Muscle of arm (tissue), 14 donors: ENCODE data around the gene SLC17A4. TPM values are rescaled to one million over a fixed set of nuclear protein-coding genes. Genes with fewer than 3 reads are reported as not detected.
"Not testable (repeated sequence)": the region's sequence is repeated elsewhere in the genome, so short reads cannot be mapped to it uniquely, and the experiment has no call there.

Experiments used
- DNase-seq: peaks from one replicate; pipeline ENCODE4 v3.0.0-alpha.2; 2013
- long read RNA-seq, 11 donors: transcript quantifications; one replicate each; lab custom pipeline, GENCODE V29; 2026
- polyA plus RNA-seq, 12 donors: library from polyadenylated mRNA; unstranded; fragments of 120-200 nt; gene quantifications; one replicate each; pipeline ENCODE4 v1.2.1, GENCODE V29; 2013; ENCODE audit not compliant: insufficient read length in 12 of 12

Gene SLC17A4
- 1 to 10 TPM in 1 of 12 donors, under 1 TPM in 2, not detected in 9; 0.04 to 4.7 (median 0.21) TPM for polyA plus RNA-seq
- long read RNA-seq, donor 1 = 0 reads
- long read RNA-seq, donor 2 = 0 reads
- long read RNA-seq, donor 3 = 0 reads
- long read RNA-seq, donor 4 = 0 reads
- long read RNA-seq, donor 5 = 0 reads
- long read RNA-seq, donor 6 = 0 reads
- long read RNA-seq, donor 7 = 0 reads
- long read RNA-seq, donor 8 = 0 reads
- long read RNA-seq, donor 9 = 0 reads
- long read RNA-seq, donor 10 = 0 reads
- long read RNA-seq, donor 11 = 0 reads

DNA sequence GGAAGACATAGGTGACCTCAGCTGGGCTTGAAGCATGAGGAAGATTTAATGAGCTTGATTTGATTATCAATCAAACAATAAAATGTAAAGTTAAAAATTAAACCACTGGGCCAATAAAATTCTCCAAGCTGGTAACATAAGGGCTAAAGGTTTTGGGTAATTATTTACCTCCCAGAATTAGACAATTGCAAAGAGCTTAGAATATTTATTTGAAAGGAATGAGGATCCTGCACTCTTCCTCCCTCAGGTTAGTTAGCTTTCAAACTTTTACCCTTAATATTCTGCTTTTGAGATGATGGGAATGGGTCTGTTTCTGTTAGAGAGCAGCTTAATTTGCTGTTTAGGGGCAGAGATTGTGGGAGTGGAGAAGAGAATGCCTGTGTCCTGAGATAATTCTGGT is at the start of gene SLC17A4:
SLC17A4 (plus strand) TSS at position 208 of the 400 bp plus-strand sequence. CDS start 7,221 bp downstream, outside the sequence.
- no peak for DNase-seq

DNA sequence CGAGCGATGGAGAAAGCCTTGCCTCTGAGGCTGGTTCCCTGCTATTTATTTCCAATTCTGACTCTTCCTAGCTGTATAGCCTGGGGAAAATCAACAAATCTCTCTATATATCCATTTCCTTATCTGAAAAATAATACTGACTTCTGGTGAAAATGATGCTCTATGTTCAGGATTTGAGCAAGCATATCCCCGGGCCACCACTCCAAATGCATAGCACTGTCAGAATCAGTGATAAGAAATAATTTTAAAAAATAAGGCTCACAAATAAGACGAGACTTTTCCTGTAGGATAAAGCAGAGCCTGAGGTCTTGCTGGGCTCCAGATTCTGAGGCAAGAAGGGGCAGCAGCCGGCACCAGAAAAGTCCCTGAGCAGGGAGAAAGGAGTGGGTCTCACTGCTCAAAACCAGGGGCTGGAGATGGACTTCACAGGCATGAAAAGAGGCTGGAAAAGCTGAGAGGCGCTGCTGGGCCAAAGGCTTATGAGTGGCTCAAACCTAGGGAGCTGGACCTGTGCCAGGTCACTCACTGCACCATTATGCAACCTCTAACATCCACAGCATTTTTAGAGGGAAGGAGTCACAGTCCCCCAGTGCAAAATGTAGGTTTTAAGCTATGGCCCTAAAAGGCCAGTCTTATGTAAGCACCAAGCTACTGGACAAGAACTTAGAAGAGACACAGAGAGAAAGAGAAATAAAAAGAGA is 48.1 kb upstream of the SLC17A4 start:
- no peak for DNase-seq

DNA sequence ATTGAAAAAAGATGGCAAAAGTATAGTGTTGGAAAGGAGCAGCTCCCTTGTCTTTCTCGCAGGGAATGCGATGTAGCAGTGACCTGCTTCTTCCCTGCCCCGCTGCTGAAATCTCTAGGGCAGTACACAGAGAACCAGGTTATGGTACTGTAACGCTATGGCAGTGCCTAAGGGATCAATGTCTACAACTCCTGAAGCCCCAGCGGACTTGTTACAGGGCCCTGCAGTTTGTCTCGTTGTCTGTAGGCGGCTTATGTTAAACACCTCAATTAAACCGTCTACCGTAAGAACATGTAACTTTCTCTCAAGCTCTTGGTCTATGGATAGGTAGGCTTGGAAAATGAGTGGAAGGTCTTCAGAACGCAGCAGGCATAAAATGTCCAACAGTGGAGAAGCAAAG is 44.8 kb upstream of the SLC17A4 start:
- DNase-seq = no peak

DNA sequence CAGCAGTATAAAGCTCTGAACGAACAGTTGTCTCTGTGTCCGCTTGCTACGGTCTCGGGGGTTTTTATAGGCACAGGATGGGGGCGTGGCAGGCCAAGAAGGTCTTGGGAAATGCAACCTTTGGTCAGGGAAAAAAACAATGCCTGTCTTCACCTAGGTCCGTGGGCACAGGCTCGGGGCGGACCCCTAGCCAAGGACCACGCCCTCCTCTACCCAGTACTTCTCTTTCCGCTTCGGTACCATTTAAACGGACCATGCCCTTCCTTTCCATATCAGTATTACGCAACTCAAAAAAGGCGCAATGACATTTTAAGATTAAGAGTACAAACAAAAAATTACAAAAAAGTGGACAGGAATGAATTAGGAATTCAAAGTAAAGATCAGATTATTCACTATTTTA is 44.3 kb upstream of the SLC17A4 start:
- DNase-seq = no peak

GRCh38 chr6:25713824-25714223 is 40.7 kb upstream of the SLC17A4 start:
- DNase-seq = no peak

DNA sequence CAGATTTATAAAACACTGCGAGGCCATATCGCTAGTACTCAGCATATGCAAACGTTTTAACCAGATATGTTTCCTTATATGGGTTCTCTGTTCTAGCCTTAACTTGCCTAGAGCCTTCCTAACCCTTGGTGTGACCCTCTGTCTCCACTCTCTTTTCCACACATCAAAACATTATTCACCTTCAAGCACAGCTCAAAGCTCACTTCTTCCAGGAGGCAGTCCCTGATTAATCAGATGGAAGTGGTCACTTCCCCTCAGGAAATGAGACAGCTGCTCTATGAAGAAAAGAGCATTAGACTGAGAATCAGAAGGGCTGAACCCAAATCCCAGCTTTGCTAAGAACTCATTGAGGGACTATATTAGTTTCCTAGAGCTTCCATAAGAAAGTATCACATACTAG is 39.8 kb upstream of the SLC17A4 start:
- no peak for DNase-seq

DNA sequence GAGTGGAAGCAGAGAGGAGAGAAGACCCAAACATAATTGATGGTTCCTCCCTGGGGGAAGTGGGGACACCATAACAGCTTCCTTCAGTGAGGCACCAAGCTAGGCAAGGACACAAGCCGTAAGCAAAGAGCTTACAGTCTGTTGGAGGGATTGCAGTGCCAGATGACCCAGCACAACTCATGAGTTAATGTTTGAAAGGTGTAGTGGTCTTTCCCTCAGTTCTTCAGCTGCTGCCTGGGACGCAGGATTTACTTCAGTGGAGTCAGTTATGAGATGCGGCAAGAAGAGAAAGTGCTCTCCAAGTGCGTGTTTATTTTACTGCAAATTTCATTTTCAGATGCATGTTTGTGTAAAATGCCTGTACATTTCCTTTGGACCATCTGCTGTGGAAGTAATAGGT is 38.7 kb upstream of the SLC17A4 start:
- DNase-seq = no peak

GRCh38 chr6:25717866-25718740 is 36.4 kb upstream of the SLC17A4 start:
- peak; percentile 23 for DNase-seq

DNA sequence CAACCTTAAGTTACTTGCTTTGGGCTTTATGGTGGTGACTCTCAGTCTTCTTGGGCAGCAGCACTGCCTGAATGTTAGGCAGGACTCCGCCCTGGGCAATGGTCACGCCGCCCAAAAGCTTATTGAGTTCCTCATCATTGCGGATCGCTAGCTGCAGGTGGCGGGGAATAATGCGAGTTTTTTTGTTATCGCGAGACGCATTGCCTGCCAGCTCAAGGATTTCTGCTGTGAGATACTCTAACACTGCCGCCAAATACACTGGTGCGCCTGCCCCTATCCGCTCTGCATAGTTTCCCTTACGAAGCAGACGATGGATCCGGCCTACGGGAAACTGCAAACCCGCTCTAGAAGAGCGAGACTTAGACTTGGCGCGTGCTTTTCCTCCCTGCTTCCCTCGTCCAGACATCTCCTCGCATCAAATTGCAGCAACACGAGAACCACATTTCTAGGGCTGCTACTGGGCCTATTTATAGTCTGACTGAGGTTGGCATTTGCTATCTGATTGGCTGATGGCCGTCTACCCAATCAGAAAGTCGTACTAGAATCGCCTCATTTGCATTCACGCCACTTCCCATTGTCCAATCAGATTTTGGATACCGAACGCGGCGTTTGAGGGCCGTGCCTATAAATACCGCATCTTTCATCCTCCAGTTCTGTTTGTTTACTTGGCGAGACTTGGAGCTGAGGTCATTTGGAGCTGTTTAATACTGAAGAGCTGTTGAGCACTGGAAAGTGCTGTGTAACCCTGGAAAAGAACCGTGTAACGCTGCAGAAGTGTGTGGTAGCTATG is 28.2 kb upstream of the SLC17A4 start:
- DNase-seq = no peak

- DNase-seq = no peak
Measured at GRCh38 chr6:25727028-25727427, 27.5 kb upstream of the SLC17A4 start.

DNA sequence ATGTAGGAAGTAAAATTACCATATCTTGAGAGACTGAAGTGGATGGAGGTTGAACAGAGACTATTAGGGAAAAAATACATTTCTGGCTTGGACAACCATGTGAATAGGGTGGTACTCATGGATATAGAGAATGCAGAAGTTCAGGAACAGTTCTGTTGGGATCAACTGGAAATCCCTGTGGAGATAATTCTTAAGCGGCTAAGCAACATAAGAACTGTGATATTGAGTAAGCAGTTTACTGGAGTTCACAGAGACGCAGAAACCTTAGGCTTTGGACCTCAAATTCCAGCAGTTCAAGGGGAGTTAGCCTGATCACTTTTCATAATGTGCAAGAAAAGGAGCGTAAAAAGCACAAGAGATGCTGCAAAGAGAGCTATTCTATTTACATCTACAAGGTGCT is 23.6 kb upstream of the SLC17A4 start:
- DNase-seq = no peak

DNA sequence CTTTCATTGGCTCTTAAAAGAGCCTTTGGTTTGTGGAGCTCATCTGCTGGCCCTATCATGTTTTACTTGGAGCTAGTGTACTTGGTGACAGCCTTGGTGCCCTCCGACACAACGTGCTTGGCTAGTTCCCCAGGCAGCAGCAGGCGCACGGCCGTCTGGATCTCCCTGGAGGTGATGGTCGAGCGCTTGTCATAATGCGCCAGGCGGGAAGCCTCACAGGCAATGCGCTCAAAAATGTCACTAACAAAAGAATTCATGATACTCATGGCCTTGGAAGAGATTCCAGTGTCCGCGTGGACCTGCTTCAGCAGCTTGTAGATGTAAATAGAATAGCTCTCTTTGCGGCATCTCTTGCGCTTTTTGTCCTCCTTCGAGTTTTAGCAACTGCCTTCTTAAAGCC is 22.8 kb upstream of the SLC17A4 start:
- DNase-seq = no peak

DNA sequence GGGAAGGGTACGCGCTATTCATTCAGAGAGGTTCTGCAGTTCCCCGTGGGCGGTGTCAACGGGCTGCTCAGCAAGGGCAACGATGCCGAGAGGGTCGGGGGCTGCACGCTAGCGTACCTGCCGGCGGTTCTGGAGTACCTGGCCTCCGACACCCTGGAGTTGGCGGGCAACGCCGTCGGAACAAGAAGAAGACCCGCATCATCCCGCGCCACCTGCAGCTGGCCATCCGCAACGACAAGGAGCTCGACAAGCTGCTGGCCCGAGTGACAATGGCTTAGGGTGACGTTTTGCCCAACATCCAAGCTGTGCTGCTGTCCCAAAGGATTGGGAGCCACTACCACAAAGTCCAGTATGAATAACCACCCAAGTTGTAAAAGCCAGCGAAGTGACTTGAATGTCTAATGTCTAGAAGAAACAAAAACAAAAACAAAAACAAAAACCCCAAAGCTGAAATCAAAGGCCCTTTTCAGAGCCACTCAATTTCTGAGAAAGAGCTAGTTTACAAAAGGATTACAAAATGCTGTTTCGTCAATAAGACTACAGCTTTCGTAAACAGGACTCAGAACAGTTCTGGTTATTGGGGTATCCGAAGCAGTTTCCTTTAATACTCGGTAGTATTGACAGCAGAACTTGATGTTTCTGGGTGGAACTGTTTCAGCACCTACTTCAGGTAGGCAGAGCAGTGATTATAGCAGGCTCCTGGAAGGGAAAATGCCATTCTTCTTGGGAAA is 21.9 kb upstream of the SLC17A4 start:
- DNase-seq = no peak

DNA sequence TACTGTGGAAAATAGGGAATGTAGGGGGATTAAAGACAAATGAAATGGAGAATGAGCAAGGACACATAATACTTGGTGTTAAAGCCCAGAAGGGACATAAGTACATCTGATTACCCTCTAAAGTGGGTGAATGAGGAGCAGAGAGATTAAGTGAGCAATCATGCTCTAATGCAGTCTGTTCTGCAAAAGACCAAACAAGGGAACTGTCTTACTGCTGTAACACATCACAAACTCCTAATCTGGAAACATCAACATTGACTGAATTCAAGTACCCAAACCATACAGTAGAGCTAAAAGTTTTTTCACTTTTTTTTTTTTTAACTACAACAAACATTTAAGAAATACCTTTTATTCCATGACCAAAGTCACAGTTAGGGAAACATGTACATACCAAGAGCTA is 19.3 kb upstream of the SLC17A4 start:
- no peak for DNase-seq

- no peak for DNase-seq
Measured at GRCh38 chr6:25743868-25744267, 10.7 kb upstream of the SLC17A4 start.

DNA sequence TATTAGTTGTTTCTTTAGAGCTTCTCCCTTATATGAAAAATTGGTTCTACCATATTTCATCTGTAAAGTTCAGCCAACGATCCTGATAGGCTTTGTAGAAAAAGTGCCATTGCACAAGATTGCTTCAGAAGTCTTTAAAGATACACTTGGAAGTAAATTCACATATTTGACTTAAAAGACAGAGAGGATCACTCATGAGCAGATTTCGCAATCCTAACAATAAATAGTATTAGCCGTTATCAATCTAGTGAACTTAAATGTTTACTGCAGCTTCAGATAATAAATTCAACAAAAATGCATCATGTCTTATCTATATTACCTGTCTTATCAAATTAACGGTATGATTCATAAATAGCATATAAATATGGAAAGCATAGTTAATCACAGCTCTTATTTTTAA is 8.7 kb upstream of the SLC17A4 start:
- no peak for DNase-seq

DNA sequence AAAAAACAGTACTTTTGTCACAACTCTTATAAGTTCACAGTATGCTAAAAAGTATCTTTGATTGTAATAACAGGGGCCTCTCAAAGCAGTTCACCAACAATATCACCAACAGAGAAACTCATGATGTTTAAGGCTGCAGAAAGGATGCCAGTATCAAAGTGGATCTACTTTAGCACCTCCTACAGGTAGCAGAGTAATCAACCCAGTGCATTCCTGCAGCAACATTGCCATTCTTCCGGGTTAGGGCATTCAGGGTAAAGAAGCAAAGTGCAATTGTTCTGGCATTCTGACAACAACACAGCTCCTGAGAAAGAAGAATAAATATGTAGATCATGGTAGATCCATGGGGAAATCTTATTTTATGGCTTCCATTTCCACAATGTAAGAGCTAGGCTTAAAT is 7.6 kb upstream of the SLC17A4 start:
- DNase-seq = no peak

- DNase-seq = no peak
Measured at GRCh38 chr6:25747477-25747876, 7.1 kb upstream of the SLC17A4 start.

- no peak for DNase-seq
Measured at GRCh38 chr6:25748049-25748448, 6.5 kb upstream of the SLC17A4 start.

GRCh38 chr6:25748601-25749517 is 5.7 kb upstream of the SLC17A4 start:
- not testable (repeated sequence) for DNase-seq
